CD14-positive monocyte (primary cell): ENCODE measurements around the gene EIF5AL1. TPM values are rescaled to one million over a fixed set of nuclear protein-coding genes. Genes with fewer than 3 reads are reported as not detected.

Source experiments
- DNase-seq, 3 donors: peaks; one replicate each; pipeline ENCODE4 v3.0.0-alpha.2; 2011 to 2022
- H2AFZ ChIP-seq: 2 replicates; pipeline ENCODE4 v1.6.0; 2012; ENCODE audit warnings: mild to moderate bottlenecking, low read depth, low read length, inconsistent platforms; ENCODE audit not compliant: insufficient read depth, poor library complexity, severe bottlenecking
- H3K27ac ChIP-seq, 2 donors: 1 replicate in 1 of 2; 2 replicates in 1 of 2; pipeline ENCODE4 v1.5.1; 2012 to 2013; ENCODE audit warnings: low read length in 2 of 2, control low read depth in 1 of 2, inconsistent platforms in 1 of 2, low read depth in 1 of 2, mild to moderate bottlenecking in 1 of 2
- H3K27me3 ChIP-seq, 2 donors: one replicate each; pipeline versions ENCODE4 v1.6.0 to v1.6.1; 2011 to 2013; ENCODE audit warnings: low read length in 2 of 2; ENCODE audit not compliant: control insufficient read depth in 2 of 2, insufficient read depth in 2 of 2
- H3K36me3 ChIP-seq, 2 donors: replicated peaks in 1 of 2; 1 replicate in 1 of 2; 2 replicates in 1 of 2; pipeline versions ENCODE4 v1.5.1 to v1.6.1; 2012 to 2013; ENCODE audit warnings: low read length in 2 of 2, control low read depth in 1 of 2, inconsistent platforms in 1 of 2, mild to moderate bottlenecking in 1 of 2; ENCODE audit not compliant: insufficient read depth in 2 of 2, control insufficient read depth in 1 of 2
- H3K4me1 ChIP-seq, 2 donors: 1 replicate in 1 of 2; 2 replicates in 1 of 2; pipeline versions ENCODE4 v1.5.1 to v1.6.1; 2012 to 2013; ENCODE audit warnings: low read length in 2 of 2, control low read depth in 1 of 2, inconsistent platforms in 1 of 2, mild to moderate bottlenecking in 1 of 2, moderate library complexity in 1 of 2; ENCODE audit not compliant: insufficient read depth in 2 of 2, control insufficient read depth in 1 of 2
- H3K4me2 ChIP-seq: replicated peaks from 2 replicates; pipeline ENCODE3; 2012; ENCODE audit warnings: low read length, moderate library complexity, mild to moderate bottlenecking; ENCODE audit not compliant: poor library complexity, severe bottlenecking; ENCODE audit errors: extremely low read depth
- H3K4me3 ChIP-seq, 3 experiments: fragments of 200-600 bp in 1 of 3; sonication (generic) in 1 of 3; replicated peaks in 1 of 3; 1 replicate in 2 of 3; 2 replicates in 1 of 3; pipeline ENCODE4 v1.5.1; 2011 to 2013; ENCODE audit warnings: low read length in 3 of 3, mild to moderate bottlenecking in 3 of 3, control low read depth in 2 of 3, low read depth in 2 of 3, inconsistent platforms in 1 of 3, moderate library complexity in 1 of 3
- H3K79me2 ChIP-seq: 2 replicates; pipeline ENCODE4 v1.6.0; 2012; ENCODE audit warnings: mild to moderate bottlenecking, control low read depth, inconsistent platforms, low read length, moderate library complexity; ENCODE audit not compliant: insufficient read depth
- H3K9ac ChIP-seq: 2 replicates; pipeline ENCODE4 v1.6.0; 2017; ENCODE audit warnings: low read length, mild to moderate bottlenecking; ENCODE audit not compliant: insufficient read depth, poor library complexity, severe bottlenecking
- H3K9me3 ChIP-seq, 2 donors: replicated peaks in 1 of 2; 1 replicate in 1 of 2; 2 replicates in 1 of 2; pipeline versions ENCODE4 v1.5.1 to v1.6.1; 2012 to 2013; ENCODE audit warnings: low read length in 2 of 2, control low read depth in 1 of 2; ENCODE audit not compliant: control insufficient read depth in 1 of 2, insufficient read depth in 1 of 2
- H4K20me1 ChIP-seq: 2 replicates; pipeline ENCODE4 v1.6.0; 2012; ENCODE audit warnings: mild to moderate bottlenecking, low read length, control low read depth, moderate library complexity; ENCODE audit not compliant: insufficient read depth
- H3K27ac Mint-ChIP-seq, 7 donors: one replicate each; pipeline ENCODE4 v1.8.0; 2020; ENCODE audit warnings: mild to moderate bottlenecking in 7 of 7, mixed read lengths in 7 of 7, moderate library complexity in 6 of 7, inconsistent platforms in 2 of 7
- H3K27me3 Mint-ChIP-seq, 3 donors: one replicate each; pipeline ENCODE4 v1.8.0; 2021 to 2022; ENCODE audit warnings: low read depth in 3 of 3, mild to moderate bottlenecking in 3 of 3, mixed read lengths in 3 of 3, moderate library complexity in 3 of 3, inconsistent platforms in 1 of 3
- H3K36me3 Mint-ChIP-seq, 2 donors: one replicate each; pipeline ENCODE4 v1.8.0; 2020; ENCODE audit warnings: mixed read lengths in 2 of 2, inconsistent platforms in 1 of 2, mild to moderate bottlenecking in 1 of 2
- H3K4me1 Mint-ChIP-seq: one replicate; pipeline ENCODE4 v1.8.0; 2020; ENCODE audit warnings: mild to moderate bottlenecking, mixed read lengths
- H3K4me3 Mint-ChIP-seq, 2 donors: one replicate each; pipeline ENCODE4 v1.8.0; 2020; ENCODE audit warnings: mild to moderate bottlenecking in 2 of 2, mixed read lengths in 2 of 2, moderate library complexity in 1 of 2
- H3K9me3 Mint-ChIP-seq, 7 donors: one replicate each; pipeline ENCODE4 v1.8.0; 2020 to 2022; ENCODE audit warnings: mixed read lengths in 7 of 7, mild to moderate bottlenecking in 6 of 7, moderate library complexity in 6 of 7, inconsistent platforms in 2 of 7
- CTCF ChIP-seq: fragments of 200-600 bp; IDR thresholded peaks from one replicate; pipeline ENCODE4 v1.8.0; 2022; ENCODE audit warnings: antibody characterized with exemption, mild to moderate bottlenecking
- WGBS: methylation state at CpG from one replicate; pipeline ENCODE4 v1.1.5; 2013; ENCODE audit warnings: missing lambda C conversion rate; ENCODE audit not compliant: insufficient coverage; 5-methylcytosine and 5-hydroxymethylcytosine counted together
- intact Hi-C, 2 donors: fragments of 100-400 bp; cut with micrococcal nuclease; formaldehyde crosslinking; loops; one replicate each; pipeline versions ENCODE4 v1.15.0 to v1.15.1; 2023
- polyA plus RNA-seq, 3 donors: library from polyadenylated mRNA; depleted of rRNA in 1 of 3; unstranded in 2 of 3; stranded (reverse) in 1 of 3; fragments of 300-500 nt in 2 of 3; fragments of >200 nt in 1 of 3; fragmentation: Illumina TruSeq in 2 of 3; gene quantifications; 1 replicate in 2 of 3; 2 replicates in 1 of 3; pipeline ENCODE4 v1.2.3, GENCODE V29; 2012 to 2021

The EIF5AL1 gene
- polyA plus RNA-seq, 3 donors: 0.16 to 1.7 (median 0.17) TPM

DNA sequence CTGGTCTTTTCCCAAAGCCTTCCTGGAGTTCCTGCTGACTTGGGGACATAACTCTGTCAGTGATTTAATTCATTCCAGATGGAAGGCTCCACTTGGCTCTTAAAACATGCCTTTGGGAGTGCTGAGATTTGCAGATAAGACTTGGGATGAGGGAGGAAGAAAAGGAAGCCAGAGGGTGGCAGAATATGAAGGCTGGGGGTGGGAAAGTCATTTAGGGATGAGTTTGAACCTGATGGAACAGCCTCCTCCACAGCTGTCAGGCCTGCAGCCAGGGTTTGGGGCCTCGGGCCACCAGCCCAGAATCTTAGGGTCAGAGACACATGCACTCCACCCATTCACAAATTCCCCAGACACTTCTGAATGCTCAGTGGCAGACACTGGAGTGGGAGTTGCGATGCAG, 28.4 kb upstream of the EIF5AL1 start:
- Mint-ChIP-seq H3K4me3 (no peak overlapping the region), H3K27me3 (peaks cover 6 to 18% (median 10%) of the 10 kb centered on the region in 3 donors)

GRCh38 chr10:79484476-79484875, 27.9 kb upstream of the EIF5AL1 start:
- Histone ChIP-seq H3K9me3 (no peaks in the 10 kb centered on the region), H3K9ac (no peak overlapping the region), H3K79me2 (no peaks in the 10 kb centered on the region), H3K4me1 (no peaks in the 10 kb centered on the region), H3K4me3 (no peak overlapping the region), H2AFZ (no peak overlapping the region), H3K4me2 (no peak overlapping the region), H3K27ac (no peak overlapping the region), H3K36me3 (no peaks in the 10 kb centered on the region), H4K20me1 (no peaks in the 10 kb centered on the region), H3K27me3 (no peaks in the 10 kb centered on the region)
- H3K27ac Mint-ChIP-seq: no peak overlapping the region
- no peaks in the 10 kb centered on the region for H3K9me3 Mint-ChIP-seq
- H3K27me3 Mint-ChIP-seq: peaks cover 4 to 16% (median 10%) of the 10 kb centered on the region in 3 donors
- TF ChIP-seq CTCF: no peak
- no peaks in the 10 kb centered on the region for H3K36me3 Mint-ChIP-seq
- no peak overlapping the region for H3K4me3 Mint-ChIP-seq
- WGBS: 90% methylated on average over 1 of the region's 6 CpGs
- DNase-seq: no peak
- intact Hi-C loops: no loop called here
- no peaks in the 10 kb centered on the region for H3K4me1 Mint-ChIP-seq

More for the DNA sequence above, 28.4 kb upstream of the EIF5AL1 start:
- Histone ChIP-seq H4K20me1 (no peaks in the 10 kb centered on the region), H3K9me3 (no peaks in the 10 kb centered on the region), H3K4me2 (no peak overlapping the region), H2AFZ (no peak overlapping the region), H3K79me2 (no peaks in the 10 kb centered on the region), H3K27ac (no peak overlapping the region), H3K9ac (no peak overlapping the region), H3K27me3 (no peaks in the 10 kb centered on the region), H3K36me3 (no peaks in the 10 kb centered on the region), H3K4me3 (no peak overlapping the region), H3K4me1 (no peaks in the 10 kb centered on the region)
- Mint-ChIP-seq H3K36me3 (no peaks in the 10 kb centered on the region), H3K27ac (no peak overlapping the region), H3K9me3 (no peaks in the 10 kb centered on the region), H3K4me1 (no peaks in the 10 kb centered on the region)
- no peak for TF ChIP-seq CTCF
- no CpG with 5 or more reads among the region's 2 CpGs for WGBS
- no peak for DNase-seq
- intact Hi-C loops: no loop called here
